IMR-90 (cell line): Measurements from ENCODE around the gene ST7. TPM values are rescaled to one million over a fixed set of nuclear protein-coding genes. Genes with fewer than 3 reads are reported as not detected.

Source experiments
- ATAC-seq: fragments of 200-7000 bp; cut with Tn5 transposase; 2 replicates; pipeline ENCODE4 v1.9.1; 2020; ENCODE audit warnings: low read depth, mild to moderate bottlenecking, moderate library complexity
- BruUV-seq: library from RNA; stranded (reverse); fragments of 400-500 nt; replicated peaks from 2 replicates; lab custom pipeline; 2021; lab: Mats Ljungman, UMichigan
- CTCF ChIA-PET: fragments of 300-600 bp; formaldehyde crosslinking; extraction: SDS; loops from one replicate; lab custom pipeline; 2021; ENCODE audit warnings: antibody characterized with exemption; lab: Yijun Ruan, JAX
- POLR2A ChIA-PET: fragments of 300-600 bp; sonication (Branson Sonifier 250); formaldehyde crosslinking; loops from one replicate; lab custom pipeline; 2022; ENCODE audit warnings: antibody characterized with exemption; ENCODE audit not compliant: unreplicated experiment; lab: Charles Lee
- DNase-seq: peaks from one replicate; pipeline ENCODE4 v3.0.0; 2013
- H2AFZ ChIP-seq: replicated peaks from 2 replicates; pipeline ENCODE3; 2013; ENCODE audit warnings: low read length, mild to moderate bottlenecking; ENCODE audit not compliant: poor library complexity
- H2AK5ac ChIP-seq: 2 replicates; pipeline ENCODE4 v1.6.1; 2013; ENCODE audit warnings: low read depth, low read length, inconsistent platforms
- H2AK9ac ChIP-seq: replicated peaks from 2 replicates; pipeline ENCODE3; 2013; ENCODE audit warnings: mild to moderate bottlenecking, low read depth, low read length, moderate library complexity; ENCODE audit not compliant: poor library complexity
- H2BK120ac ChIP-seq: 2 replicates; pipeline ENCODE4 v1.6.1; 2013; ENCODE audit warnings: low read depth, low read length, inconsistent platforms
- H2BK15ac ChIP-seq: 3 replicates; pipeline ENCODE4 v1.6.1; 2013; ENCODE audit warnings: low read depth, low read length, inconsistent platforms
- H2BK20ac ChIP-seq: 2 replicates; pipeline ENCODE4 v1.6.1; 2013; ENCODE audit warnings: low read depth, mild to moderate bottlenecking, inconsistent platforms, low read length, moderate library complexity
- H2BK5ac ChIP-seq: 2 replicates; pipeline ENCODE4 v1.6.1; 2013; ENCODE audit warnings: mild to moderate bottlenecking, low read depth, low read length, inconsistent platforms; ENCODE audit not compliant: poor library complexity, severe bottlenecking
- H3K14ac ChIP-seq: replicated peaks from 2 replicates; pipeline ENCODE4 v1.6.1; 2013; ENCODE audit warnings: low read depth, low read length, inconsistent platforms
- H3K18ac ChIP-seq: 2 replicates; pipeline ENCODE4 v1.6.1; 2013; ENCODE audit warnings: low read depth, low read length, control low read depth
- H3K23ac ChIP-seq: 2 replicates; pipeline ENCODE4 v1.6.1; 2013; ENCODE audit warnings: low read depth, low read length, inconsistent platforms
- H3K27ac ChIP-seq: 2 replicates; pipeline ENCODE4 v1.5.1; 2013; ENCODE audit warnings: mild to moderate bottlenecking, control low read depth, low read length; ENCODE audit not compliant: insufficient read depth
- H3K27me3 ChIP-seq: 2 replicates; pipeline ENCODE4 v1.6.1; 2013; ENCODE audit warnings: low read length; ENCODE audit not compliant: control insufficient read depth, insufficient read depth
- H3K36me3 ChIP-seq: 2 replicates; pipeline ENCODE4 v1.6.1; 2013; ENCODE audit warnings: low read length, mixed read lengths; ENCODE audit not compliant: control insufficient read depth, insufficient read depth
- H3K4ac ChIP-seq: 2 replicates; pipeline ENCODE4 v1.6.1; 2013; ENCODE audit warnings: low read depth, low read length, inconsistent platforms
- H3K4me1 ChIP-seq: 2 replicates; pipeline ENCODE4 v1.6.1; 2013; ENCODE audit warnings: low read length, mixed read lengths; ENCODE audit not compliant: control insufficient read depth, insufficient read depth
- H3K4me2 ChIP-seq: 2 replicates; pipeline ENCODE4 v1.6.1; 2013; ENCODE audit warnings: low read depth, mild to moderate bottlenecking, control low read depth, low read length, moderate library complexity
- H3K4me3 ChIP-seq: 2 replicates; pipeline ENCODE4 v1.5.1; 2013; ENCODE audit warnings: low read depth, mild to moderate bottlenecking, control low read depth, low read length, moderate library complexity; ENCODE audit not compliant: insufficient read depth
- H3K56ac ChIP-seq: 2 replicates; pipeline ENCODE4 v1.6.1; 2013; ENCODE audit warnings: low read length, inconsistent platforms; ENCODE audit not compliant: insufficient read depth; ENCODE audit errors: extremely low read depth
- H3K79me1 ChIP-seq, 2 experiments: 2 replicates each; pipeline ENCODE4 v1.6.1; 2013; ENCODE audit warnings: low read length in 2 of 2, inconsistent platforms in 1 of 2, low read depth in 1 of 2
- H3K9ac ChIP-seq: 2 replicates; pipeline ENCODE4 v1.6.1; 2013; ENCODE audit warnings: low read depth, low read length, control low read depth
- H3K9me1 ChIP-seq: 2 replicates; pipeline ENCODE4 v1.6.1; 2013; ENCODE audit warnings: low read length, inconsistent platforms; ENCODE audit not compliant: insufficient read depth
- H3K9me3 ChIP-seq: 2 replicates; pipeline ENCODE4 v1.6.1; 2013; ENCODE audit warnings: low read length; ENCODE audit not compliant: control insufficient read depth, insufficient read depth
- H4K20me1 ChIP-seq: 2 replicates; pipeline ENCODE4 v1.6.1; 2013; ENCODE audit warnings: low read length, inconsistent platforms; ENCODE audit not compliant: insufficient read depth
- H4K5ac ChIP-seq: 2 replicates; pipeline ENCODE4 v1.6.1; 2013; ENCODE audit warnings: mild to moderate bottlenecking, low read depth, low read length, control low read depth
- H4K8ac ChIP-seq, 2 experiments: 2 replicates each; pipeline ENCODE4 v1.6.1; 2013; ENCODE audit warnings: low read depth in 2 of 2, low read length in 2 of 2, control low read depth in 1 of 2, inconsistent platforms in 1 of 2
- H4K91ac ChIP-seq: 2 replicates; pipeline ENCODE4 v1.6.1; 2013; ENCODE audit warnings: low read depth, low read length, inconsistent platforms; ENCODE audit not compliant: insufficient read depth
- CHD1 ChIP-seq: IDR thresholded peaks from 2 replicates; pipeline ENCODE4 v1.6.1; 2012; ENCODE audit warnings: low read depth, low read length, improper control_type of control experiment
- CTCF ChIP-seq: conservative IDR thresholded peaks from 2 replicates; pipeline ENCODE4 v1.5.1; 2012; ENCODE audit warnings: mild to moderate bottlenecking, low read depth, low read length, improper control_type of control experiment
- ELK1 ChIP-seq: fragments of 150-350 bp; IDR thresholded peaks from 2 replicates; pipeline ENCODE4 v1.6.1; 2016; ENCODE audit warnings: low read depth, mild to moderate bottlenecking, low read length, moderate library complexity, borderline replicate concordance
- FOS ChIP-seq: fragments of 150-350 bp; IDR thresholded peaks from 2 replicates; pipeline ENCODE4 v1.6.1; 2016; ENCODE audit warnings: low read depth, low read length
- MAFK ChIP-seq: IDR thresholded peaks from 2 replicates; pipeline ENCODE4 v1.6.1; 2012; ENCODE audit warnings: low read depth, low read length, improper control_type of control experiment
- POLR2A ChIP-seq: IDR thresholded peaks from 2 replicates; pipeline ENCODE4 v1.6.1; 2012; ENCODE audit warnings: mild to moderate bottlenecking, low read depth, low read length
- RFX5 ChIP-seq: IDR thresholded peaks from 2 replicates; pipeline ENCODE4 v1.8.0; 2012; ENCODE audit warnings: low read depth, mild to moderate bottlenecking, low read length, moderate library complexity
- SMC3 ChIP-seq: fragments of 150-350 bp; IDR thresholded peaks from 2 replicates; pipeline ENCODE4 v1.6.1; 2016; ENCODE audit warnings: low read depth, mild to moderate bottlenecking, antibody characterized with exemption, low read length, moderate library complexity
- USF2 ChIP-seq: fragments of 150-350 bp; IDR thresholded peaks from 2 replicates; pipeline ENCODE4 v1.6.1; 2017; ENCODE audit warnings: mild to moderate bottlenecking, antibody characterized with exemption, low read length, low read depth
- WGBS, 2 experiments: methylation state at CpG; one replicate each; pipeline versions ENCODE4 v1.1.5 to v1.1.7; 2013; ENCODE audit warnings: missing lambda C conversion rate in 2 of 2; ENCODE audit not compliant: insufficient read length in 1 of 2; ENCODE audit errors: extremely low coverage in 2 of 2; 5-methylcytosine and 5-hydroxymethylcytosine counted together
- dilution Hi-C: fragments of 300-500 bp; cut with HindIII; formaldehyde crosslinking; loops from one replicate; pipeline ENCODE4 v1.14.3; 2018; ENCODE audit warnings: low sequenced_read_pairs; ENCODE audit not compliant: unreplicated experiment
- in situ Hi-C: fragments of 300-500 bp; cut with MboI; formaldehyde crosslinking; loops from 3 replicates; pipeline ENCODE4 v1.14.3; 2019; ENCODE audit warnings: low sequenced_read_pairs, inconsistent platforms, mixed read lengths
- intact Hi-C: fragments of 100-400 bp; cut with micrococcal nuclease; formaldehyde crosslinking; loops from 2 replicates; pipeline ENCODE4 v1.10.0; 2022
- polyA plus RNA-seq, 3 experiments: library from polyadenylated mRNA; depleted of rRNA; stranded (reverse); fragments of >200 nt; gene quantifications; 2 replicates each; pipeline ENCODE4 v1.2.3, GENCODE V29; 2012; ENCODE audit warnings: low replicate concordance in 1 of 3
- total RNA-seq: library from RNA; depleted of rRNA; stranded (reverse); fragments of >200 nt; gene quantifications from 2 replicates; pipeline ENCODE4 v1.2.3, GENCODE V29; 2012

Gene ST7
- total and polyA plus RNA-seq, 2 of the 4 experiments (the other 2 are of a cell fraction), result 18.6 to 26.0 TPM

- dilution Hi-C loops (no loop called here), in situ Hi-C loops (no loop called here), intact Hi-C loops (no loop called here)
- Histone ChIP-seq H2BK120ac (no peak overlapping the region), H3K18ac (no peak overlapping the region), H2AK9ac (no peak overlapping the region), H2BK15ac (no peak overlapping the region), H4K8ac (no peak overlapping the region), H3K9ac (no peak overlapping the region), H4K91ac (no peak overlapping the region), H3K79me1 (no peaks in the 10 kb centered on the region; a peak in 1 of 4 replicates), H2AK5ac (no peak overlapping the region), H3K56ac (no peak overlapping the region), H3K4me3 (no peak overlapping the region), H3K14ac (no peak overlapping the region), H2BK20ac (no peak overlapping the region), H3K4me1 (no peaks in the 10 kb centered on the region), H3K4me2 (no peak overlapping the region), H3K36me3 (peaks cover 2% of the 10 kb centered on the region), H3K9me3 (no peaks in the 10 kb centered on the region), H4K5ac (no peak overlapping the region), H3K27ac (no peak overlapping the region), H3K9me1 (no peaks in the 10 kb centered on the region), H4K20me1 (no peaks in the 10 kb centered on the region), H3K4ac (no peak overlapping the region), H3K23ac (no peak overlapping the region), H2BK5ac (no peak overlapping the region), H2AFZ (no peak overlapping the region), H3K27me3 (no peaks in the 10 kb centered on the region)
- WGBS, 2 experiments, result no CpG with 5 or more reads among the region's 4 CpGs
- BruUV-seq, result no TSS peak
- ChIA-PET POLR2A (no interaction called here), CTCF (no interaction called here)
- no peak for DNase-seq
- no peak for TF ChIP-seq MAFK
- no peak for TF ChIP-seq ELK1
- TF ChIP-seq CTCF, result no peak
- no peak for TF ChIP-seq SMC3
- no peak for TF ChIP-seq RFX5
- TF ChIP-seq FOS, result no peak
- no peak for TF ChIP-seq POLR2A
- TF ChIP-seq CHD1, result no peak
- TF ChIP-seq USF2, result no peak
- no peak for ATAC-seq
These were observed 195.7 kb downstream of the ST7 start for GRCh38 chr7:117148971-117149370.
